Measurements from ENCODE around the gene TBX19. TPM values are rescaled to one million over a fixed set of nuclear protein-coding genes. Genes with fewer than 3 reads are reported as not detected.
A peak's percentile ranks its signal among the peaks of the same experiment; 100 is the strongest.
"Not testable (repeated sequence)": the region's sequence is repeated elsewhere in the genome, so short reads cannot be mapped to it uniquely, and the experiment has no call there.

The TBX19 gene
- total RNA-seq, 4 donors from 2014 or later: 0.76 to 2.5 (median 1.3) TPM

- Histone ChIP-seq H3K36me3 (no peaks in the 10 kb centered on the region), H3K27me3 (no peaks in the 10 kb centered on the region), H3K9me3 (no peaks in the 10 kb centered on the region), H3K27ac (peak overlapping the region in 2 of 4 donors; percentile 17 to 30), H3K4me1 (peaks cover 0 to 3% (median 0%) of the 10 kb centered on the region in 4 donors), H3K4me3 (peak overlapping the region; percentile 25 to 38 (median 30))
- no peak for TF ChIP-seq POLR2A (IDR thresholded peaks at IDR 0.05)
- TF ChIP-seq, protein P1, sequence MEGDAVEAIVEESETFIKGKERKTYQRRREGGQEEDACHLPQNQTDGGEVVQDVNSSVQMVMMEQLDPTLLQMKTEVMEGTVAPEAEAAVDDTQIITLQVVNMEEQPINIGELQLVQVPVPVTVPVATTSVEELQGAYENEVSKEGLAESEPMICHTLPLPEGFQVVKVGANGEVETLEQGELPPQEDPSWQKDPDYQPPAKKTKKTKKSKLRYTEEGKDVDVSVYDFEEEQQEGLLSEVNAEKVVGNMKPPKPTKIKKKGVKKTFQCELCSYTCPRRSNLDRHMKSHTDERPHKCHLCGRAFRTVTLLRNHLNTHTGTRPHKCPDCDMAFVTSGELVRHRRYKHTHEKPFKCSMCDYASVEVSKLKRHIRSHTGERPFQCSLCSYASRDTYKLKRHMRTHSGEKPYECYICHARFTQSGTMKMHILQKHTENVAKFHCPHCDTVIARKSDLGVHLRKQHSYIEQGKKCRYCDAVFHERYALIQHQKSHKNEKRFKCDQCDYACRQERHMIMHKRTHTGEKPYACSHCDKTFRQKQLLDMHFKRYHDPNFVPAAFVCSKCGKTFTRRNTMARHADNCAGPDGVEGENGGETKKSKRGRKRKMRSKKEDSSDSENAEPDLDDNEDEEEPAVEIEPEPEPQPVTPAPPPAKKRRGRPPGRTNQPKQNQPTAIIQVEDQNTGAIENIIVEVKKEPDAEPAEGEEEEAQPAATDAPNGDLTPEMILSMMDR (IDR thresholded peaks at IDR 0.05): no peak
- no peak for DNase-seq
Observed at GRCh38 chr1:168348146-168348709, 67.6 kb downstream of the TBX19 start.

DNA sequence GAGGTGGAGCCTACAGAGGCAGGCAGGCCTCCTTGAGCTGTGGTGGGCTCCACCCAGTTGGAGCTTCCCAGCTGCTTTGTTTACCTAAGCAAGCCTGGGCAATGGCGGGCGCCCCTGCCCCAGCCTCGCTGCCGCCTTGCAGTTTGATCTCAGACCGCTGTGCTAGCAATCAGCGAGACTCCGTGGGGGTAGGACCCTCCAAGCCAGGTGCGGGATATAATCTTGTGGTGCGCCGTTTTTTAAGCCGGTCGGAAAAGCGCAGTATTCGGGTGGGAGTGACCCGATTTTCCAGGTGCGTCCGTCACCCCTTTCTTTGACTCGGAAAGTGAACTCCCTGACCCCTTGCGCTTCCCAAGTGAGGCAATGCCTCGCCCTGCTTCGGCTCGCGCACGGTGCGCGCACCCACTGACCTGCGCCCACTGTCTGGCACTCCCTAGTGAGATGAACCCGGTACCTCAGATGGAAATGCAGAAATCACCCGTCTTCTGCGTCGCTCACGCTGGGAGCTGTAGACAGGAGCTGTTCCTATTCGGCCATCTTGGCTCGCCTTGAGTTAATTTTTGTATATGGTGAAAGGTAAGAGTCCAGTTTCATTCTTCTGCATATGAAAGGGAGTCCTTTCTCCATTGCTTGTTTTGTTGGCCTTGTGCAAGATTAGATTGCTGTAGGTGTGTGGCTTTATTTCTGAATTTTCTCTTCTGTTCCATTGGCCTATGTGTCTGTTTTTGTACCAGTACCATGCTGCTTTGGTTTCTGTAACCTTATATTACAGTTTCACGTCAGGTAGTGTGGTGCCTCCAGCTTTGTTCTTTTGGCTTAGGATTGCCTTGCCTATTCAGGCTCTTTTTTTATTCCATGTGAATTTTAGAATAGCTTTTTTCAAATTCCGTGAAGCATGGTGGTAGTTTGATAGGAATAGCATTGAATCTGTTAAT, 73.9 kb downstream of the TBX19 start:
- not testable (repeated sequence) for H3K4me3 ChIP-seq, H3K27ac ChIP-seq, H3K36me3 ChIP-seq

DNA sequence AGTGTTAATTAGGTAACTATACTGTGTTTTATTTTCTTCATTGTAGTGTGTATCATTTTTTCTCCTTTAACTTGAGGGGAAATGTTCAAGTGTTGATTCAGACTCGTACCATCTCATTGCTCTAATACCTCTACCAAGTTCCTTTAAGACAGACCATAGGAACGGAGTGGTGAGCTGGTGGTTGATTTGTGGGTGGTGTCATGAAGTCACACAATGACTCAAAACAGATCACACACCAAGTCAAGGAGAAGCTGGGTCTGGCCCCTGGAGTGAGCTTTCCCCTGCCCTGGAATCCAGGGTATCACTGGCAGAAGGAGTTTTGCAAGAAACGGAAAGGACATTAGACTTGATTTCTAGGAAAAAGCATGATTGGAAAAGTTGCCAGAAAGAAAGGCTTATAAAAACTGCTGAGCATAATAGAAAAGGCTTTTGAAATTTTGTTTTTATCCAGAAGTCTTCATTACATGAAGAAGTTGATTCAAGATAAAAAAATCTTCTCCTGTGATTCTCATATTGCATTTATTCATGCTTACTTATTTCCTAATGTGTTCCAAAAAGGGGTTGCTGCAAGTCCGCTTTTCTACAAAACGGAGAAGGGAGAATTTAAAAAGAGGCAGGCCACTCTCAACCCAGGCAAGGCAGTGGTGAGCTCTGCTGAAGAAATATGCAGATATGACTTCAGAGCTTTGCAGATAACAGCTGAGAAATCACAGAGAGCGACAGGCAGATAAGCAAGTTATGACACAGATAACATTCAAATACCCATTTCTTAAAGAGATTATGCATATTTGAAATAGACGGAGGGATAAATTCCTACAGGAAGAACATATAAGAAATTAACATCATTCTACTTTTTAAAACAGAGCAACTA, 79.7 kb downstream of the TBX19 start:
- Histone ChIP-seq H3K36me3 (no peaks in the 10 kb centered on the region), H3K27ac (peak overlapping the region in 1 of 4 donors; percentile 27), H3K4me3 (no peak overlapping the region), H3K4me1 (no peaks in the 10 kb centered on the region), H3K9me3 (no peaks in the 10 kb centered on the region), H3K27me3 (no peaks in the 10 kb centered on the region)
- TF ChIP-seq POLR2A (IDR thresholded peaks at IDR 0.05): no peak
- TF ChIP-seq, protein P1 (IDR thresholded peaks at IDR 0.05): no peak
- DNase-seq: peak in 1 of 3 donors; percentile 59

More for the DNA sequence above, 73.9 kb downstream of the TBX19 start:
- H3K9me3 ChIP-seq, H3K4me1 ChIP-seq, H3K27me3 ChIP-seq, DNase-seq: not testable (repeated sequence)

DNA sequence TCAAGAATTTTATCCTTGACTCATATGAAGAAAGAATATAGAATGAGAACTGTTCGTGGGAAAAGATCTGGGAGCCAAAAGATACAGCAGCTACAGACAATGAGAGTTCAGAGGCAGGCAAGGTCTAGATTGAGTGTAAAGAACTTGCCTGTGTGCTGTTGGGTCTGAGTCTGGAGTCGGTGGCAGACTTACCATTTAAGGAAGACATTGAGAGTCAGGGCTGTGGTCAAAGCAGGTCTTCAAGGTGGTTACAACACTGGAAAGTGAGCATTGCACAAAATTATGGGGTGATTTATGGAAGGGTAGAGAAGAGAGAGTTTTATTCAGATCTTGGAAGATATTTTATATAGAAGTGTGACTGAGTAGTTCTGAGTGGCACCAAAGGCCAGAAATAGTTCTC, 80.6 kb downstream of the TBX19 start:
- H3K4me1 ChIP-seq: no peaks in the 10 kb centered on the region
- no peaks in the 10 kb centered on the region for H3K36me3 ChIP-seq
- peak overlapping the region in 1 of 4 donors; percentile 29 for H3K27ac ChIP-seq
- no peak overlapping the region for H3K4me3 ChIP-seq
- no peaks in the 10 kb centered on the region for H3K9me3 ChIP-seq
- no peaks in the 10 kb centered on the region for H3K27me3 ChIP-seq
- TF ChIP-seq, protein P1 (IDR thresholded peaks at IDR 0.05): no peak
- TF ChIP-seq POLR2A (IDR thresholded peaks at IDR 0.05): no peak
- no peak for DNase-seq

DNA sequence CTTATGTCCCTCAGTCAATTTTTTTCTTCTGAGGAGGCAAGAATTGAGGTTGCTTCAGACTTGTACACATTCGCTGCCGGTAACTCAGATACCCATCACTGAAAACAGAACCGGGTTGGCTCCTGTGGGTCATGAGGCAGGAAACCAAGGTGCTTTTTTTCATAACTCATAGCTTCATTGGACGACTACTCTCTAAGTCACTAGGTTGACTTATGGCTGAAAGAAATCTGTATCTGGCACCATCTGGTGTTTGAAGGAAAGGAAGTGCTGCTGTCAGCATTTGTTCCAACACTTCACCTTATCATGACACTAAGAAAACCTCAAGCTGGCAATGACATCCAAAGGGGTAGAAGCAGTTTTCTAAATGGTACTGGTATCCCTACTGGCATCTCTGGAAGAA, 82.3 kb downstream of the TBX19 start:
- Histone ChIP-seq H3K4me3 (no peak overlapping the region), H3K4me1 (no peaks in the 10 kb centered on the region), H3K9me3 (no peaks in the 10 kb centered on the region), H3K27me3 (no peaks in the 10 kb centered on the region), H3K36me3 (no peaks in the 10 kb centered on the region), H3K27ac (no peak overlapping the region)
- DNase-seq: peak in 1 of 3 donors; percentile 52
- TF ChIP-seq, protein P1 (IDR thresholded peaks at IDR 0.05): peak in 2 of 6 experiments; percentile 12 to 21
- TF ChIP-seq POLR2A (IDR thresholded peaks at IDR 0.05): no peak

Small RNA genes lying within 50 kb of the gene (small RNA-seq; reads per million reads assigned to genes)
- 0 reads per million in 2 donors for gene RNU6-1310P

Other genes with a start within 250 kb of the TBX19 start
- gene GPR161, start 143.9 kb upstream of the TBX19 start, total RNA-seq: 1 to 10 TPM in 3 of 4 donors, under 1 TPM in 1; 0.35 to 2.3 (median 1.8) TPM
- gene TIPRL, start 101.9 kb upstream of the TBX19 start, total RNA-seq: 10 to 100 TPM in 3 of 4 donors, 1 to 10 TPM in 1; 9.1 to 29.4 (median 16.8) TPM
- gene SFT2D2, start 54.9 kb upstream of the TBX19 start, total RNA-seq: 10 to 100 TPM; 19.0 to 49.6 (median 38.5) TPM

Measured in Peyer's patch (tissue), 4 donors.